H4 (cell line): Measurements from ENCODE around the gene JUND. TPM values are rescaled to one million over a fixed set of nuclear protein-coding genes. Genes with fewer than 3 reads are reported as not detected.

Source experiments
- DNase-seq: peaks from one replicate; pipeline ENCODE4 v3.0.0-alpha.2; 2015; ENCODE audit warnings: low spot score
- total RNA-seq: library from RNA; depleted of rRNA; stranded (reverse); fragments of >200 nt; shearing (Covaris generic); gene quantifications from 2 replicates; pipeline ENCODE4 v1.2.3, GENCODE V29; 2014

The JUND gene
- total RNA-seq, 1 experiment from 2014 or later, result 29.1 TPM

DNA sequence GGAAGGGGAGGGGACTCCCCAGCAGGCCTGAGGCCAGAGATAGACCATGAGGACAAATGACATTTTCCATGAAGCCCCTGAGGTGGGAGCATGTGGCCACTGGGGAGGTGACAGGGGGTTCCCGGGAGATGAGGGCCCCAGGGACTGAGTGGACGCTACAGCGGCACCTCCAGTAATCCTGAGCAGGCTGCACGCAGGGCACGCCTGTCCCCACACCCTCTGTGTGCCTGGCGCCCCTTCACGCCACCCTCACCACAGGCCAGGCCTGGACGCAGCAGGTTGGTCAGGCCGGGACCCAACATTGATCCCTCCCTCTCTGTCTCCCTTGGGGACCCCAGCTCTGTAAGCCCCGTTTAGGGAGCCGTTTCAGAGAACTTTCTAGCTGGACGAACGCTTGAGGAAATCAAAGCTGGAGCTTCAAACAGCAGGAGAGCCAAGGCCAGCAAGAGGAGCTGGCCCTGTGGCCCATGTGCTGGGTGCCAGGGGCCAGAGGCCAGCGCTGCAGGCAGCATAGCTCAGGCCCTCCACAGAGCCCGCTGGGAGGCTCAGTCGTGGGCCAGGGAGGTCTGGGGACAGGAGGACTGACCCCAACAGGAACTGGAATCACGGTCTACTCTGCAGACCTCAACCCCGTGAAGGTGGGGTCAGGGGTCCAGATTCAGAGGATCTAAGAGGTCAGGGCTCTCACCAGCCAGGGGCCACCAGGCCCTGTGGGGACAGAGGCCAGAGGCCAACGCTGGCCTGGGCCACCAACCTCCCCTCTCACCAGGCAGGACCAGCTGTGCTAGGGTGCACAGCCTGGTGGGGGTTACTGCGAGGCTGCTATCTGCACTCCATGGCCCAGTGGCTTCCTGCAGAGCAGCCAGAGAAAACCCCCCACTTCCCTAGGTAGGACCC is 26.9 kb upstream of the JUND start:
- DNase-seq, result no peak

DNA sequence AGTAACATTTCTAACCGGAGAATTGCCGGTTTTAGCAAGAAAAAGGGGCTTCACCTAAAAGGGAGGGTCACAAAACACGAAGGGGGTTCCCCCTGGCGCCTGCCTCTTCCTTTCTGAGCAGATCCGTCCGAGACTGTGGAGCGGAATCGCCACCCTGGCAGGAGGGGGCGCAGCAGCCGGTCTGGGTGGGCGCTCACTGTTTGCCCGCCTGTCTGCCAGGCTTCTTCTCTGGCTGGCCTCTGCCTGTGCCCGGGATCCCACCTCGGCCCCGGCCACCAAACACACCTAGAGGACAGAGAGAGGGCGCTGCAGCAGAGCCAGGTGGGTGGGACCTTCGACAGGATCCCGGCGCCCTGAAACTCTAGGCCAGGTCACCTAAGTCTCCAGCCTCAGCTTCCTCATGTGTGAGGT is 25.9 kb upstream of the JUND start:
- DNase-seq, result no peak

DNA sequence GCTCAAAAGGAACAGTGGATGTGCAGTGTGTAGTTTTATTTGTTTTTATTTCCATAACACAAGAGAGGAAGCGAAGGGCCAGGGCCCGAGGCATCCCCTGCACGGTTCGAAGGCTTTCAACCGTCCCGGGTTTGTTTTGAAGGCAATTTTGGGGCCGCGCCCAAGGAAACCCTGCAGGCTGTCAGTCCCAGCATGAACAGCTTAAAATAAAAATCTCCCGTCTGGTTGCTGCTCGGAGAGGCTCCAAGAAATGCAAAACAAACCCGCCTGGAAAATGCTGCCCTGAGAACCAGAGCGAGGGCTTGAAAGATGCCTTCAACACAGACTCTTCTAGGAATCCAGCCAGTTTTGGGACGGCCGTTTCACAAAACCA is 25.5 kb upstream of the JUND start:
- DNase-seq, result no peak

DNA sequence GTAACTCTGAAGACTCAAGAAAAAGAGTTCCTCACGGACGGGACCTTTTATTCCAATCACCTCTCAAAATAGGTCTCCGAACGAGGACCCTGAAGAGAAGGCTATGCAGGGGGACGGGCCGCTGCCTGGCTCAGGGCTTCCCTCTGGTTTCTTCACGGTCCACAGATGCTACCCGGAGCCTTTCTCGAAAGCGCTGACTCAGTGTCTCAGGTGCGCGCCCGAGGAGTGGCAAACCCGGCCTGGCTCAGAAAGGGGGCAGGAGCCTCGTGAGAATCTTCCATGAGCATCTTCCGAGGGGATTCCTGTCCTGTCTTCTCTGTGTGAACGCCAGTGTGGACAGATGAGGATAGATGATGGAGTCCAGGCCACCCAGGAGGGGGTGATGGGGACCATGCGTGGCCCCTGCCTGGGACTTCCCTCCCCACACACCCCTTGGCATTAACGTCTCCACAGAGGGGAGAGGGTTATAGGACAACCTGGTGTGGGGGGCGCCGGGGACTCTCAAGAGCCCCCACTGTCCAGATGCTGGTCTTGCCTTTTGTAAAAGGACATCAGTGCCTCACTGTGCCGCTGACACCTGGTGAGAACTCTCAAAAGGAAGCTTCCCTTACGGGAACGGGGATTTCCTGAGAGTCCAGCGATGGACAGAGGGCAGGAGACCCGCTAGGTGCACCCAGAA is 24.9 kb upstream of the JUND start:
- no peak for DNase-seq

GRCh38 chr19:18304458-18305310 is 23.3 kb upstream of the JUND start:
- DNase-seq, result peak; percentile 84

DNA sequence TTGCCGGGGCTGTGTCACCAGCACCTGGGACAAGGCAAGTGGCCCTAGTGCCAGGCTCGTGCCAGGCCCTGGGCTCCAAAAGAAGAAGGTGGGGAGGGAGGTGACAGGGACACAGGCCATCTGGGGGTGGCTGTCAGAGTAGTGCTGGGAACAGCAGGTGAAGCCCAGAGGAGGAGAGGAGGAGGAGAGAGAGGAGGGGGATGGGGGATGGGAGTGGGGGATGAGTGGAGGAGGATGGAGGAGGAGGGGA is 22.7 kb upstream of the JUND start:
- no peak for DNase-seq

- no peak for DNase-seq
These were observed 20.3 kb upstream of the JUND start for GRCh38 chr19:18301718-18302111.

GRCh38 chr19:18300930-18301717 is 19.7 kb upstream of the JUND start:
- DNase-seq, result no peak

DNA sequence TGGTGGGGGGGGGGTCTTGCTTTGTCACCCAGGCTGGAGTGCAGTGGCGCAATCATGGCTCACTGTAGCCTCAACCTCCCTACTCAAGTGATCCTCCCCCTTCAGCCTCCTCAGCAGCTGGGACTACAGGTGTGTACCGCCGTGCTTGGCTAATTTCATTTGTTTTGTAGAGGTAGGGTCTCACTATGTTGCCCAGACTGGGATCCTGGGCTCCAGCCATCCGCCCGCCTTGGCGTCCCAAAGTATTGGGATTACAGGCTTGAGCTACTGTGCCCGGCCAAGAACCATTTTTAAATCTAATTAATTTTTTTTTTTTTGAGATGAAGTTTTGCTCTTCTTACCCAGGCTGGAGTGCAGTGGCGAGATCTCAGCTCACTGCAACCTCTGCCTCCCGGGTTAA is 18.2 kb upstream of the JUND start:
- DNase-seq, result no peak

GRCh38 chr19:18298601-18299000 is 17.2 kb upstream of the JUND start:
- DNase-seq, result no peak

DNA sequence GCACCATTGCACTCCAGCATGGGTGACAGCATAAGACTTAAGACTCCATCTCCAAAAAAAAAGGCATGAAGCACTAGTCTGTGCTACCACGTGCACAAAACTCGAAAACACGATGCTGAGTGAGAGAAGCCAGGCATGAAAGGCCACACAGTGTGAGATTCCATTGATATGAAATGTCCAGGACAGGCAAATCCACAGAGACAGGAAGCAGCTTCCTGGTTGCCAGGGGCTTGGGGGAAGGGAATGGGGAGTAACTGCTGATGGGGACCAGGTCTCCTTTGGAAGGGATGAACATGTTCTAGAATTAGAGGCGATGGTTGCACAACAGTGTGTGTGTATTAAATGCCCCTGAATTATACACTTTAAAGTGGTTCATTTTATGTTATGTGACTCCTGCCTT is 15.9 kb upstream of the JUND start:
- DNase-seq, result no peak

DNA sequence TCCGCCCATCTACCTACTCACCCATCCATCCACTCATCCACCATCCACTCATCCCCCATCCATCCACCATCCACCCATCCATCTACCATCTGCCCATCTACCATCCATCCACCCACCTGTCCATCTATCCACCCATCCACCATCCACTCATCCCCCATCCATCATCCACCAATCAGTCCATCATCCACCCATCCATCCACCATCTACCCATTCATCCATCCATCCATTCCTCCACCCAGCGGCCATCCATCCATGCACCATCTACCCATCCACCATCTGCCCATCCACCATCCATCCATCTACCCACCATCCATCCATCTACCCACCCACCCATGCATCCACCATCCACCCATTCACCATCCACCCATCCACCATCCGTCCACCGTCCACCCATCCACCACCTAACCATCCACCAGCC is 13.6 kb upstream of the JUND start:
- DNase-seq, result no peak

DNA sequence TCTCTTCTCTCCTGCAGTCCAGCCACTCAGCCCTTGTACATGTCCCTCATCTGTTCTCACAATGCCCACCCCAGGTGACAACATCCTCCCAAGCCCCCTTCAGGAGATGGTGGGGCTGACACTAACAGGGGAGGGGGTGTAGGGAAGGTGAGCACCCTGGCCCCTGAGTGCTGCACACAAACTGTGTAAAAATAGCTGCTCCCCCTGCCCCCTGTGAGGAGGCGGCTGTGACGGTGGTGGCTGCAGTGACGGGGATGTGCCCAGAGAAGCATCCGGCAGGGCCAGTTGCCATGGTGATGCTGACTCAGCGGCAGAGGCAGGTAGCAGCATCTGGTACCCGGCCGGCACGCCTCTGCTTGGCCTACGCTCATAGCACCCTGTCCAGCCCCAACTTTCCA is 13.0 kb upstream of the JUND start:
- DNase-seq, result no peak

GRCh38 chr19:18293642-18294466 is 12.4 kb upstream of the JUND start:
- DNase-seq, result no peak

GRCh38 chr19:18292810-18293641 is 11.6 kb upstream of the JUND start:
- DNase-seq, result peak; percentile 71

DNA sequence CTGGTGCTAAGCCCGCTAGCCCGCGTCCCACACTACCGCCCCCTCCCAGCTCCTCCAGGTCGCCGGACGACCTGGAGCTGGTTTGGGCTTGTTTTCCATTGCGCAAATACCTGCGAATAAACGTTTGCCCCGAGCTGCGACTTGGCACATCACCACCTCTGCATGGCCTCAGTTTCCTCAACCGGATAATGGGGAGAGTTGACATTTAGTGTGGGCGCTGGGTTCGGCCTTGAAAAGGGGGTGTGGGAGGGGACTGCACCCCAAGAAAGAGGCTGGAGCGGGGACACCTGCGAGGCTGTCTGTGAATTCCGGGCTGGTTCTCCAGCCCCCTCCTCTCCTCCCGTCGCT is 11.0 kb upstream of the JUND start:
- peak; percentile 38 for DNase-seq

GRCh38 chr19:18291590-18292461 is 10.4 kb upstream of the JUND start:
- peak; percentile 77 for DNase-seq

DNA sequence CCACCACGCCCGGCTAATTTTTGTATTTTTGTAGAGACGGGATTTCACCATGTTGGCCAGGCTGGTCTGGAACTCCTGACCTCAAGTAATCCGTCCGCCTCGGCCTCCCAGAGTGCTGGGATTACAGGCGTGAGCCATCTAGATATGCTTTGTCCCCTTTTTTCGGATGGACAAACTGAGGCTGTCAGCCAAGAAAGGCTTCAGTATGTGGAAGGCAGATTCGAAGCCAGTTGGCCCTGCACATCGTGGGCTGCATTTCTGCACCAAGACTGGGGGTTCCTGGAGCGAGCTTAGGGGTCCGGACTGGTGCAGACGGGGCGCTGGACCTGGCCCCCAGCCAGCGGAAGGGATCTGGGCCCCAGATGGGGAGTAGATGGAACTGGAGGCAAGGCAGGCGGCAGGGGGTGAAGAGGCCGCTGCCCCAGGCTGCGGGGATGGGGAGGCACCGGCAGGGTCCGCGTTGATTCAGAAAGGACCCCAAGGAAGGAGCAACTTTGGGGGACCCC is 9.7 kb upstream of the JUND start:
- no peak for DNase-seq
